GM21528 (cell line): Measurements from ENCODE around the gene SH3TC2.

Experiments
- ATAC-seq: cut with Tn5 transposase; IDR thresholded peaks from one replicate; pipeline ENCODE4 v1.9.1; 2021; ENCODE audit warnings: mild to moderate bottlenecking, moderate library complexity; ENCODE audit not compliant: unreplicated experiment, low FRiP score

Gene SH3TC2

DNA sequence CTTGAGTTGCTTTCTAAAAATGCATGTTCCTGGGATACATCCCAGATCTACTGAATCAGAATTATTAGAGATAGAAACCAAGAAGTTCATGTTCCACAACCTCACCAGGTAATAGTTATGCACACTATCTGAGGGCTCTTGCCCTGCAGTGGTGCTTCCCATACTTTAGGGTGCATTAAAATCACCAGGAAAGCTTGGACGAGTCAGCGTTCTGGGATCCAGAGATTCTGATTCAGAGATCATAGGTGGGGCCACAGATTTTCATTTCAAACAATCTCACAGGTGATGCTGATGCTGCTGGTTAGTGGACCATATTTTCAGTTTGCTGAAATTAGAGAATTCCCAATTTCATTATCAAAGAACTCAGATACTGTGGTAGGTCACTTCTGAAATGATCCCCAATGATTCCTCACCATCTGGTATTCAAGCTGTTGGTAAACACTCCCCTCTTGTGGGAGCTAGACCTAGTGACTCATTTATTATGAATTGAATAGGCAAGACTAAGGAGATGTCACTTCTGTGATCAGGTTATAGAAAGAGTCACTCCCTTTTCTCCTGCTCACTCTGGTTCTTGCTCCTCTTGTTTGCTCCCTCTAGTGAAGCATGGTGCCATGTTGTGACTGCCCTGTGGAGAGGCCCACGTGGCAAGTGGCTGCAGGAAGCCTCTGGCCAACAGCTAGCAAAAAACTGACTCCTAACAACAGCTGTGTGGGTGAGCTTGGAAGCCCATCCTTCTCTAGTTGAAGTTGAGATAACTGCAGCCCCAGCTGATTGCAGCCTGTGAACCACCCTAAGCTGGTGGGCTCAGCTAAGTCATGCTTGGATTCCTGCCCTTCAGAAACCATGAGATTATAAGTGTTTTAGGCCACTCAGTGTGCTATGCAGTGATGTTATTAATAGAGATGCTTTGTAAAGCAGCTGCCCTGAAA, 59.8 kb downstream of the SH3TC2 start:
- no peak for ATAC-seq

DNA sequence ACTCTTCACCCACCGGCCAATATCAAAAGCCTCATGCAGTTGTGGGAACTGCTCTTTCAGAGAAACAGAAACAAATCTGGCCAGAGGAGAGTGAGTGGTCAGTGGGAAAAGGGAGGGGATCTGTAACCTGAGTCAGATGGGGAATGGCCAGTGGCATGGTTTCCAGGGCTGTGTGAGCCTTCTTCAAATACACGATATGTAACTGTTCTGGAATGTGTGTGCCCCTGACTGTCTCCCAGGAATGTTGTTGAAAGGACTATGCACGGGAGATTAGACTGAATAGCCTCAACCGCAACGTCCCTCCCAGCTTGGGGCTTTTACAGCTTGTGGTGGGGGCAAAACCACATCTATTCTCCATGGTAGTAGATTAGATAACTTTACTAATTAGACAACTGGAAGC, 60.8 kb downstream of the SH3TC2 start:
- ATAC-seq: no peak

DNA sequence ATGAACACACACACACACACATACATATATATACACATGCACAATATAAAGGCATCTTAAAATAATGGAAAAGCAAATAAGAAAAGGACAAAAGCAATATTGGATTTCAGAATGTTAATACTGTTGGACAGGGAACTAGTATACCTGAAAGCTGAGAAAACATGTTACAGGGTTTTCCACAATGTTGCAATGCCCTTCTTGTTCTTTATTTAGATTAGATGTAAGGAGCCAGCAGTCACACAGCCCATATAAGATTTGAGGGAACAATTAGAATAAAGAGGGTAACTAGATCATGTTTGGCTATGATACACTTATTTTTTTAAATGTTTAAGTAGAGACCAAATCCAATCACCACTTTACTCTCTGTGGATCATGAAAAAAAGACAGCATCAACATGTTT, 61.7 kb downstream of the SH3TC2 start:
- no peak for ATAC-seq

DNA sequence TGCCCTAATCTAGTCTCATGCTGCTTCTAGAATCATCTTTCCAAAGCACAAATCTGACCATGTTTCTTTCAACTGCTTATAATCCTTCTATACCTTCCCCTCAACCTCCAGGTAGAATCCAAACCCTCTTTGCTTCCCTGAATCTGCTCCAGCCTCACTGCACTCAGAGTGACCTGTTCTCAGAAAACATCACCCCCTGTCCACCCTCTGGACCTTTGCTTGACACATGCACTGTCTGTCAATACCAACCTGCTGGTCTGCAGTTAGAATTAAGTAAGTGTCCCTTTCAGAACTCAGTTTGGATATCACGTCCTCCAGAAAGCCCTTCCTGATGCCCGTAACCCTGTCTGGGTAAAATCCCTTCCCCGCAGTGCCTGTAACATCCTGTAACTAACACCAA, 63.1 kb downstream of the SH3TC2 start:
- no peak for ATAC-seq

DNA sequence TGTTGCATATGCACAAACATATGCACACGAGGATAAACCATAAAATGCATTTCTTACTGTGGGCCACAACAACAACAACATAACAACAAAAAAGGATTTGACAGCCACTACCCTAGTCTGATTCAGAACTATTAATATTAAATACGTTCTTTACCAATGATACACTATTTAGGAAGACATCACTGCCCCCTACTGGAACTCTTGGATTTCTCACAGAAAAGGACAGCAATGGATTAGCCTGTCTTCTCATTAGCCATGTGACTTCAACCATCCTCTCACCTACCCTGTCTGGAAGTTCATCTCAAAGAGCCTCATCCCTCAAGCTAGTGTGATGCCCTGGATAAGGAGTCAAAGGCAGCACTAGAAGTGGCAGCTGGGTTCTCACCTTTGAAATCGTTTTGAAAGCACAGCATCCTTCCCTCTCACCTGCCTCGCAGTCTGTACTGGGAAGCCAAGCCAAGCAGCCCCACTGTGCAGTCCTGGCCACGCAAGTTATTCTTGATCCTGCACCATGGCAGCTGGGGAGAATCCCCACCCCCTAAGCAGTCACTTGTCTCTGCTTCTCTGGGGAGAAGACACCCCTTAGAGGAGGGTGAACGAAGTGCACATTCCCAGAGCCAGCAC, 64.6 kb downstream of the SH3TC2 start:
- no peak for ATAC-seq

DNA sequence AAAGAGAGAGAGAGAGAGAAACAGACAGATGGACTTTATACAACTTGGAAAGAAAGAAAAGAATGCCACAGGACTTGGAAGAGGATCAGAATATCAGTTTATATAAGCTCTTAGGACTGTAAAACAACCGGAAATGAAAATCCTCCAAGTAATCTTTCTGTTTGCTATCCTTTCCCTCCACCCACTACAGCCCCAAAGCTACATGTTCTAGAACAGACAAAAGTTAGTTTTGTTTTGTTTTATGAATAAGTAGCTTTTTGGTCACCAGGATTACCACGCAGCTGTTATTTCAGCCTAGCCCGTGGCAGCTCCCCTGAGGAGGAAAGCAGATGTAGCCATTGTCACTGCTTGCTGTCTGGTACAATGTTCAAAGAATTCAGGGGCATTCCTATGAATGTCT, 66.6 kb downstream of the SH3TC2 start:
- ATAC-seq: no peak

DNA sequence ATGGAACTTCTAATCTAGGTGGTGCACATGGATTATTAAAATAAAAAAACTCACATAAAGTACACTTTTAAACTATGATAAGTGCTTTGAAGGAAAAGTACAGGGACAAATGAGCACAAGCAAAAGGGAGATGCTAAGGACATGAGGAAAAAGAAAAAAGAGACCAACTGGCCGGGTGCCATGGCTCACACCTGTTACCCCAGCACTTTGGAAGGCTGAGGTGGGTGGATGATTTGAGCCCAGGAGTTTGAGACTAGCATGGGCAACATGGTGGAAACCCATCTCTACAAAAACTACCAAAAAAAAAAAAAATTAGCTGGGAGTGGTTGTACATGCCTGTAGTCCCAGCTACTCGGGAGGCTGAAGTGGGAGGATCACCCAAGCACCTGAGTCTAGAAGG, 67.1 kb downstream of the SH3TC2 start:
- no peak for ATAC-seq

DNA sequence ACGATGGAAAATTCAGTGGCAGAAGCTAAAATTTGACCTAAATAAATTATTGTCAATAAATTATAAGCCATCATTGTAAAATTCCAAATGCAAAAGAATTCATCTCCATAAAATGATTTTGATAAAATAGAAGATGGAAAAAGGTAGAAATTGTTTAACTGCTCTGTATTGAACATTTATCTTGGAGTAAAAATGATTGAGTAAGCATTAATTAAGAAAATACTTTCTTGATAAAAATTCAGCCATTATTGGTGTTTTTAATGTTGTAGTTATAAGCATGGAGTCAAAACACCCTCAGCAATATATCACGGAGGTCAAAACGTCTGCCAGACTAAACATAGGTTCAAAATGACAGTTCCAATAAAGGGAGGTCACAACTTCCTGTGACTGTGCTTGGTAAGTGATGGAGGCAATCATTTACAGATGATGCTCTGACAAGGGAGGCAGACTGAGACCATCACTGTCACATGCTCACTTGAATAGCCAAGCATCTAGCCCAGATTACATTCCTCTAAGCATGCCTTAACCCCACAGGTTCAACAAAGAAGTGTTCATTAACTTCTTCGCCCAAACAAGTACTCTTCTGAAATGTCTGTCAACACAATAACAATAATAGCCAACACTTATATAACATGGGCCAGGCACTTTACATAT, 69.5 kb downstream of the SH3TC2 start:
- ATAC-seq: no peak

DNA sequence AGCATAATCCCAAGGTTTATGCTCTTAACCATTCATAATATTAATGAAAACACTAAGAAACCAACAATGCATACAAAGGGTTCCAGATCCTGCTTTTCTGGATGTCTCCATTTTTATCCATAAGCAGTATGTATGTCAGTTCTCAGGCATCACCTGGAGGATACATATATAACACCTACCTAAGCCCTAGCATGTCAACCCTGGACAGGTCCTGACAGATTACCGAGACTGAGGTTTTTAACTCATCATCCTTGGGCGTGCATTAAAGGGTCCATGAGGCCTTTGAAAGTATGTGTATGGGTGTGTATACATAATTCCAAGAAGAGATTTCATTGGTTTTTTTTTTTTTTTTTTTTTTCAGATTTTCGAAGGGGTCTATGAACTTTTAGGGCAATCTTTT, 70.6 kb downstream of the SH3TC2 start:
- no peak for ATAC-seq

DNA sequence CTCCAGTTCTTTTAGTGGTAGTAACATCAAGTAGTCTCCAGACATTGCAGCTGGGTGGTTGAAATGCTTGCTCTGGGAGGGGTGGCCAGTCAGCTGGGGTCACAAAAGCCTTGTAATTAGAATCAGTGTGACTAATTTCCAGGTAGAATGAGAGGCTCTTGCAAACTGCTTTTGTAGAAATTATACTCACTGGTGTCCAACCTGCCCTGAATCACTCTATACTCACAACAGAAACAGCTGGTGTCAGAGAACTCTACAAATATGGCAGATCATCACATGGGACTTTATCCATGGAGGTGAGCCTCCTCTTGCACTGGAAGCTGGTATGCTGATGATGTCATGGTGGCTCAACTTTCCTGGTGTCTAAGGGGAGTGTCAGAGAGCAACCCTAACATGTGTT, 71.3 kb downstream of the SH3TC2 start:
- no peak for ATAC-seq

DNA sequence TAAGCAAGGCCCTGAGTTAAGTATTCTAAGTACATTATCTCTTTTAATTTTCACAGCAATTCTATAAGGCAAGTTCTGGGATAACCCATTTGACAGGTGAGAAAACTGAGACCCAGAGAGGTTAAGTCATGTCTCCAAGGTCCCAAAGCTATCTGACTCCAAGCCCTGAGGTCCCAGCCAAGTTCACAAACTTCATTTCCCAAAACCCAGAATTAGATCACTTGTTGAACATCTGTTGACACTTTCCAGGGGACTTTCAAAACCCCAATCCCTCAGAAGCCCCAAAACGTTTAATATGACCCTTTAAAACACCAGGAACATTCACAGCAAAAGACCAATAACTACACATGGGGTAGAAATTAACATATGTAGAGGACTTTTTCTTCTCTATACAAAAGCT, 72.0 kb downstream of the SH3TC2 start:
- ATAC-seq: no peak

DNA sequence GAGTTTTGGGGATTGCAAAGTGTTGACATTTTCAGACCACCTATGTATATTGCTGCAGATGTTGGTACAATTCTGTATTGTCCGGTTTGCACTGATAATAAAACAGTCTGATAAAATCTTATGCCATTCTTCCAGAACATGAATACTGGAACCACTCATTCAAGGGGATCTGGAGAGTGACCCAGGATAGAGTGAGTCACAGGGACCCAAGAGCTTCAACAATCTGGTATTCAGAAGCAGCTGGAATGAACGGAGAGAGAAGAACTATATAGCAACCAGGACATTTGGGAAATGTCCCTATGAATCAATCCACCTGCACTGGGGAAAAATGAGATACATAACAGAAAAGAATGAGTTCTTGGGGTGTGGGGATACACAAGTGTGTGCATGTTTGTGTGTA, 73.3 kb downstream of the SH3TC2 start:
- ATAC-seq: no peak

DNA sequence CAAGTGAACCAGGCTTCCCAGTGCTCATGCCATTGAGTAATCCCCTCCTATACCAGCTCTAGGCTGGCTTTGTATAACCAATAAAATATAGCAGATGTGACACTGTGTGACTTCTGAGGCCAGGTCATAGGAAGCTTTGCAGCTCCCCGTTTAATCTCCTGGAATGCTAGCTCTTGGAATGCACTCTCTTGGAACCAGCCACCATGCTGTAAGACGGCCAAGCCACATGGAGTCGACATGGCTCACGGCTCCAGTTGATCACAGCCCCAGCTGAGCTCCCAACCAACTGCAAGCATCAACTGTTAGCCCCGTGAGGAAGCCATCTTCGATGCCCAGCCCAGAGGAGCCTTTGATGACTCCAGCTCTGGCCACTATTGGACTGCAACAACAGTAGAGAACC, 74.5 kb downstream of the SH3TC2 start:
- ATAC-seq: no peak

DNA sequence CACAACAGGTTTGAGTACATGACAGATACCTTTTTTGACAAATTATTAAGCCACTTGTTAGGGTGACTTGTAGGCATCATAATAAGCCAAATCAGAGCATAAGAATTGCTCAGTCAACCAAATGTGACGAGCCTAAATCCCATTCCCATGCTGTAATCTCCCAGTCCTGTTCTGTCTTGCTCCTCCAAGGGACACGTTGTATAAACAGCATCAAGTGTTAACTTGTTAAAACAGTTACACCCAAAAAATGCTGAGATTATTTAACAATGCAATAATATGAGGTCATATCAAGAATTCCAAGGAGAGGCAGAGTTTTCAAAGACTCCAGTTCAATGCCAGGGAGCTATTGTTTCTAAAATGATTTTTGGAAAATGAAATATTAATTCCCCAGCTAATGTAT, 76.2 kb downstream of the SH3TC2 start:
- ATAC-seq: no peak

DNA sequence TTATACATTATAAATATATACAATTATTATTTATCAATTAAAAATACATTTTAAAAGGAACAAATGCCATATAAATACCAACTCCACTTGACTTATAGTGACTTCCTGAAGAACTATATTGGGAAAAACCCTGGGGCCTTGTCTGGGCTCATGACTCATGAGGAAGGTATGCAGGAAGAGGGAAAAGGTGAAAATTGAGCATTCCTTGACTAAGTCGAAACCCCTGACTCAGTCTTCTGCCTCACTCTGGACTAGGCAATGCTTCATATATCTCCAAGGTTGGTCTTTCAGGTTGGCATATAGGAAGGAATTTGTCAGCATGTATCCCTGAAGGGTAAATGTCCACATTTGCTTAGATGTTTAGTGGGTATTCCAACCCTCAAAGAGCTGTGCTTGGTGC, 78.5 kb downstream of the SH3TC2 start:
- no peak for ATAC-seq

DNA sequence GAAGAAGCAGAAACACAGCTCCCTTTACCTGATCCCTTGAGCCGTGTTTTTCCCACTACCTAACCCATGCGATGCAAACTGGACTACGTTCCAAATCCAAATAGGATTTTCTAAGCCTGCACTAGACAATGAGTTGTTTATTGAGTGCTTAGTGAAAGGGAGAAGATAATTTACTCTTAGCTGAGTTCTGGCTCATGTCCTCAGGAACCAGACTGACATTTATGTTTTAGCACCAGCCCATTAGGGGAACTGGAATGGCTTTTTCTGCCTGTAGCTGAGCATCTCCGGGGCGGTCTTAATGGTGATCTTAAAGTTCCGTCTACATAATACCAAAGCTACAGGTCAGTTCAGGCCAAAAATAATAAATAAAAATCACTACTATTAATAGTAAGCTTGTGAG, 81.5 kb downstream of the SH3TC2 start:
- ATAC-seq: no peak

DNA sequence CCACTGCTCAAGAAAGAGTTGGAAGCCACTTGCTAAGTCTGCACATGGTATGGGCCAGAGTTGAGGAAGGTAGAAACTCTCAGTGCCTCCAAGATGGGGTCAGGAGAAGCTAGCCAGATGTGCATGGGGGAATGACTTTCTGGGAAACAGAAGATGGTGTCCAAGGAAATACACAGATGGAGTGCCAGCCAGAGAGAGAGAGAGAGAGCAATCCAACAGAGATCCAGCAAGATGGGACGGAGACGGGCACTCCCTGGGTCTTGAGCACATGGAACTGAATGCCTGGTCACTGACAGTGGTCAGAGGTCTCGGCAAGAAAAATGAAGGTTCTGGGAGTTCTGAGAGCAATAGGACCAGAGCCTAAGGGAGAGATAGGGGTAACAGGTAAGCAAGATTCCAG, 82.1 kb downstream of the SH3TC2 start:
- ATAC-seq: no peak

DNA sequence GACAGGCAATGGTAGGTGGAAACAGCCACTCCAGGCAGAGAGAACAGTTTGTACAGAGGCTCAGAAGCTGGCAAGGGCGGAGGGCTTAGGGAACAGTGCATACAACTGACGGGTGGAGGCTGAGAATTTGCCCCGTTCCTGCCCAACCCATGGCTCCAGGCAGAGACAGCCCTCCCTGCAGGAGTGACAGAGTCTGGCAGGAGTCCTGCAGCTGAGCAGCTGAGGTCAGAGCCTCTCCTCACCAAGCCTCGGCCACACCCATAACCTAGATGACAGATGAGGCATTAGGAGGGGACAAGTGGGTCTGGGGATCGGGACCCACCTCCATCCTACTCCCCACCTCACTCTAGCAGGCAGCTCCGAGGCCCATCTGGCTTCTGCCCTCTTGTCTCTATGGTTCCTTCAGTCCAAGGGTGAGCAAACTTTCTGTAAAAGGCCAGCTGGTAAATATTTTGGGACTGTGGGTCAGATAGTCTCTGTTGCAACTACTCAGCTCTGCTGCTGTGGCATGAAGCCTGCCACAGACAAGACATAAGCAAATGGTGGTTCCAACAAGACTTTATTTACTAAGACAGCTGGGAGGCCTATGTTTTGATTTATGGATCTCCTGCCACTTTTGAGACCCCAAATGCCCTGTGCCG, 83.7 kb downstream of the SH3TC2 start:
- ATAC-seq: no peak

DNA sequence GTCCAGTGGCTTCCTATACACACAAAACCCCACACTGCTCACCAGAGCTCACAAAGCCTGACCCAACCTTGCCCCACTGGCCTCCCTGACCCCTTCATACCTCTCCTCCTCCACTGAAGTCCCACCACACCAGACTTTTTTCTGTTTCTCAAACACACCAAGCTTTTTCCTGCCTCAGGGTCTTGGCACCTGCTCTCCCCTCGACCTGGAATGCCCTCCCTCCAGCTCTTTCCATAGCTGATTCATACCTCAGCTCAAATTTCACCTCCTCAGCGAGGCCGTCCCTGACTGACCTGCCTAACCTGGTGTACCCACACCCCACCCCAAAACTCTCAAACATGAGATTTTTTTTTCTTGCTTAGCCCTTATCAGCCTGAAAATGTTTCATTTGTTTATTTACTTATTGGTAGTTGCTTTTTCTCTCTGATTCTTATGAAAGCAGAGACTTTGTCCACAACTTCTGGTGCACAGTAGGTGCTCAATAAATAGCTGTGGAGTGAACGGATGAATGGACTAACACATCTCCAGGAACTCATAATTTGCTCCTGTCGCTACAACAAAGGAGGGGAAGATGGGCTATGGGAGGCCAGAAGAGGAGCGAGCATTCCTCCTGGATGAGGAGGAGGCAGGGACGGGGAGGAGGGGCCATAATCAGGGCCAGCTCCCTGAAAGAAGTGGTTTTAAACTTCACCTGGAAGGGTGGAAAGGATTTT, 84.3 kb downstream of the SH3TC2 start:
- no peak for ATAC-seq

DNA sequence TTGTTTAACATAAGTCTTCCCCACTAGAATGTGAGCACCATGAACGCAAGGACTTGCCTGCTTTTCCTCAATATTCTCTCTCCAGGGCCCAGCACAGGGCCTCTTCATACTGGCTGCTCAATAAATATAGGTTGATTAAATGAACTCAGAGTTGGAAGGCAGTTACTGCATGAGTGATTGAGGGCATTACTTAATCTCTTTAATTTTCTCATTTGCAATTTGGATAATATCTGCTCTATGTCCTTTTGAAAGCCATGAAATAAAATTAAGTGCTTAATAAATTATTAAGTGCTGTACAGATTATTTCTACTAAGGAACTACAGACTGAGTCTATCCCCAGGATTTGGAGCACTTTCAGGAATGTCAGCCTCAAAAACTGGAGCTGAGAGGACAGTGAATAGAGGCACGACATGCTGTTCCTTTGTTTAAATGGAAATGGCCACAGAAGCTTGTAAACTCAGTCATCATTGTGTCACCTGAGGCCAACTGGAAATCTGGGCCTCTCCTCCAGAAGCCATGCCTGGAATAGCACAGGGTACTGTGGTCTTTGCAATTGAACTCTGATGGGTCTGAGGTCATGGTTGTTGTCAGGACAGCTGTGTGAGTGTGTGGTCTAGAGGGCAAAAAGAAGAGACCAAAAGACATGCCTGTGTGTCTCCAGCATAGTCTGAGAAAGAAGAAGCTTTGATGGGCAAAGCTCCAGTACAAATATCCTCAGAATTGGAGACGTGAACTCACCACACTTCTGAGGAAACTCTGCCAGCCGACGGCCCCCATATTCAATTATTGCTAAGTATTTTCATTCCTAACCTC, 86.1 kb downstream of the SH3TC2 start:
- no peak for ATAC-seq
